PC-3 (cell line): ENCODE data around the gene PCNX2.

ENCODE experiments used
- CTCF ChIP-seq: fragments of 300-600 bp; sonication (generic); conservative IDR thresholded peaks from 2 replicates; pipeline ENCODE4 v1.5.1; 2017; ENCODE audit warnings: antibody characterized with exemption, low read depth, mild to moderate bottlenecking, low read length
- EZH2 ChIP-seq: fragments of 300-600 bp; sonication (generic); IDR thresholded peaks from one replicate; pipeline ENCODE4 v1.6.1; 2017; ENCODE audit warnings: antibody characterized with exemption, mild to moderate bottlenecking, low read length; ENCODE audit not compliant: unreplicated experiment
- EZH2phosphoT487 ChIP-seq: fragments of 300-600 bp; sonication (generic); IDR thresholded peaks from 2 replicates; pipeline ENCODE4 v1.6.1; 2018; ENCODE audit warnings: mild to moderate bottlenecking, antibody characterized with exemption, low read length, borderline replicate concordance

- no peak for TF ChIP-seq EZH2phosphoT487
- no peak for TF ChIP-seq CTCF
- no peak for TF ChIP-seq EZH2
These were observed 289.4 kb downstream of the PCNX2 start for GRCh38 chr1:233006108-233006507.
